Medulla oblongata (tissue), 1 donor: Measurements from ENCODE around the gene DNAJC13.
"Not testable (repeated sequence)": the region's sequence is repeated elsewhere in the genome, so short reads cannot be mapped to it uniquely, and the experiment has no call there.

Source experiments
- DNase-seq: peaks from one replicate; pipeline ENCODE4 v3.0.0-alpha.2; 2015; ENCODE audit errors: extremely low spot score

Gene DNAJC13

DNA sequence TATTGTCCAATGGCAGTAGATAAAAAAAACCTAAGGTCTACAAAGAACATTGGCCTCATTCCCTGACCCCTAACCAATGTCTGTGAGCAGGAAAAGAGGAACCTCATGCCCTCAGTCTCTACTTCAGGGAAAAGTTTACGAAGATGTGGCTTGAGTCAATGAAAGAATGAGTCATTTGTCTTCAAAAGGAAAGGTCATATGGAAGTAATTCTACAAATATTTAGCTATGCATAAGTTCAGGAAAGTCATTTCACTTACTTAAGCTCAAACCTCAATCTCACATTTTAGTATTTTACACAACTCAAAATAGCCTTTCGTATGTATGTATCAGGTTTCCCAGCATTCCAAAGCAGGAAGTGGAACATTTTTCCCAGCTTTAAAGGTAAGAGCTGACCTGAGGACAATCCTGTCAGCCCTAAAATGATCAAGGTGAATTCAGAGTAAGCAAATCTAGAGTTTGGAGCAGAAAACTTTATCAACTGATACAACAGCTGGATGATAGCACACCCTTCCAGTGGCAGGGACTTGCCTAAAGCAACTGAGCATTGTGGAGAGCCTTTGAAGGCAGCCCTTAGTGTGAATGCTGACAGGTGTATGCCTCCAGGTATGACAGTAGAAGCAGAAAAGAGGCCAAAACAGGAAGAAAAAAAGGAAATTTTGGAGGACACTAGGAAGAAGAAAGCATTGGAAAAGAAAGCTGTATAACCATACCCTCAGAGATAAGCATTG, 125.9 kb downstream of the DNAJC13 start:
- DNase-seq, result peak; percentile 45

DNA sequence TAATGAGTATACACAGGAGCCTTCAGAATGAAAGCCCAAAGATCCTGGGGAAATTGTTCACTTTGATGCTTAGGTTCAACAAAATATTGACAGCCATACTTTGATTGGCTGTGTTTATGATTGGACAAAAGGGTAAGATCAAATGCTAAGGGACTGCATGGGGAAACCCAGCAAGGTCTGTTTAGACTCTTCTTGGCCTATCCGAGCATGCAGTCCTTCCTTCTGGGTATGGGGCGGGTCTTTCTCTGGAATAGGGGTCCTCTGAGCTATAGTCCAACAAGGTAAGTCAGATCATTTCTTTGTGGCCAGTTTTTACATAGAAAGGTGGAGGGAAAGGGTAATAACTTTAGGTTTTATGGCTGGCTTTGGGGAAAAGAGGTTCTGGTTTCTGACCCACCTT, 126.8 kb downstream of the DNAJC13 start:
- DNase-seq, result no peak

DNA sequence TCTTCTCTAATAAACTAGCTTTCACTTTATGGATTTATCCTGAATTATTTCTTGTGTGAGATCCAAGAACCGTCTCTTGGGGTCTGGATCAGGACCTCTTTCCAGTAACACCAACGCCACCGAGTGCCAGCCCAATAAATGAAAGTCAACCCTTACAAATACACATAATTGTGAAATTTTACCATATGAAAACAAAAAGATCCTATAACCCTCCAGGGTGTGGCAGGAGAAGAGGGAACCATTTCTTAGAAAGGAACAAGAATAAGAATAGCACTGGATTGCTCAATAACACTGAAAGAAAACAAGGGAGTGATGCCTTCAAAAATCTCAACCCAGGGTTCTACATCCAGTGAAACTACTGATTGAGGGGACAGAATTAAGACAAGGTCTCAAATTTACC, 128.2 kb downstream of the DNAJC13 start:
- no peak for DNase-seq

DNA sequence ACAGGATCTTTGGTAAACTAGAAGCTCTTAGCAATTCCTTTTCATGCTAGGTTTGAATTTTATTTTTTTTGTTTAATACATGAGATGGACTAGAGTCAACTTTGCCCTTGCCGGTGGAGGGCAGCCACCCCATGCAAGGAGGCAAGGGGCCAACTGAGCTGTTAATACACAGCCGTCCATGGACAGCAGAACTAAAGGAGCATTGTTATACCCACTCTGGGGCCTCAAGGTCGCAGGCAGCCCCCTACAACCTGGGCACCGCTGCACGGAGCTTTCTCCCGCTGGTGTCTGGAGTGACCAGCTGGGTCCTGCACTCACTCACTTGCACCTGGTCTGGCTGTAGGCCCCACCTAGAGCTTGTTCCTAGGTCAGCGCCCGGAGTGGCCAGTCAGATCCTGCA, 131.9 kb downstream of the DNAJC13 start:
- no peak for DNase-seq

DNA sequence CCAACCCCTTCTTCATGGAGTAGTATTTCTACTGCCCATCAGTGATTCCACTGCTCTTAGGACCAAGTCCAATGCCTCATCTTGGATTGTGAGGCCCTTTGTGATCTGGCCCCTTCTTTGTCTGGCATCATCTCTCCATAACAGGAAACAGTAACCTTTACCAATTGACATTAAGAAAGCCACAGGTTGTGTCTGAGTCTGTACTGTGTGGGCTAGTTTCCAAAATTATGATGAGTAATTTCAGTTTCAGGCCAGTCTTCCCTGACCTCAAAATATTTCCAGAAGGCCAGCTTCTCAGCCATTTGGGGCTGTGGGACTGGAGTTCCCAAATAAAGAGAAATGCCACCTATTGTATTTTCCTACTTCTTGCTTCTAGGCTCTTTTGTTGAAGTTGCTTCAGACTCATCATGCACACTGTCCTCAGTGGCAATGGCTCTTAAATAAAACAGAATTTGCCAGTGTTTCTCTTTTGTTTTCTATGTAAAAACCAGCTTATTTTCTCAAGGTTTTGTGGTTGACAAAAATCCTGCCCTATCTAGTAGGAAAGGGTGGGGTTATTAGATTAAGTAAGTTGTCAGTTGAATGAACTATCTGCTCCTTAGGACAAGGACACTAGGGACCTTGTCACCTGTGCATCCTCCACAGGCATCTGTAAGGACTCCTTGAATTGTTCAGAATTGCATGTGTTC, 132.7 kb downstream of the DNAJC13 start:
- no peak for DNase-seq

DNA sequence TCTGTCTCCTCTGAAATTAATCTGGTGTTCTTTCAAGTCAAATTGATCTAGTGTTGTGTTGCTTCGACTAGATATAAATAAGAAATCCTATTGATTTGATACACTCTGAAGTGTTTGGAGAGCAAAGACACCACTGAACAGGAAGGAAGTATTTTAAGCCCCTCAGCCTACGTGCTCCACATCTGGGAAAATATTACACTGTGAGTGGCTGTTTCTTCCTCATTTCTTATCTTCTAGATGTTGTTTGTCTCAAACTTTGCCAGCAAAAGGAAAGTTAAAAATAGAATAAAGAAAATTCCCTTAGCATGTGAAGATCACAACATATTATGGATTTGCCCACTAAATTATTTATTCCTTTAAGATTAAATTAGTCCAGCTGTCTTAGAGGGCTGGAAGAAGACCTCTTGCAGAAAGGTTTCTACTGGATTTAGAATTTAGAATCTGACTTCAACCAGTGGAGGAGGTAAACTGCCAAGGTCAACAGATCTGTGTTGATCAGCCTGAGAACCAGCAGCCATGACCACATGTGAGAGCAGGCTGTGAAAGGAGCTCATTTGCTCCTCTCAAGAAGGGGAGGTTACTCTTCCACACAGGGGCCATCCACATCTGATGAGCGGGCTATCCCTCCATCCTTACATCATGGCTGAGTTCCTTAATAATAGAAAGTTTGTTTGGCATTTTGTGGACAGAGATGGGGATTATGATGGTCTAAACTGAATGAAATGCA, 133.4 kb downstream of the DNAJC13 start:
- no peak for DNase-seq

DNA sequence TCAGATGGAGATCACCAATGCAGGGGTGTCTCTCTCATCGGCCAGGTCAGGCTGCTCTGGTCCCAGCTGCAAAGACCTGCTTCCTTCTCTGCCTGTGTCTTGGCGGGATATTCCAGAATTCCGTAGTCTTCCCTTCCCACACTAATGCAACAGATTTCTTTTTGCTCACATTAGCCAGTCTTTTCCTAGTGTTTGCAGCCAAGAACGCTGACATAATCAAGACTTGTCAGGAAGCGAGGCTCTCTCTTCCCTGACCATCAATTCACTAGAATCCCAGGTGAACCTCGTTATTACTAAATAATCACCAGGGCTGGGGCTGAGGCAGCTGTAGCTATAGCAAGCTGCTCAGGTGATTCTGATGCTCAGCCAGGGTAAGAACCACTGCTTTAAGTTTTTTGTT, 136.5 kb downstream of the DNAJC13 start:
- no peak for DNase-seq

DNA sequence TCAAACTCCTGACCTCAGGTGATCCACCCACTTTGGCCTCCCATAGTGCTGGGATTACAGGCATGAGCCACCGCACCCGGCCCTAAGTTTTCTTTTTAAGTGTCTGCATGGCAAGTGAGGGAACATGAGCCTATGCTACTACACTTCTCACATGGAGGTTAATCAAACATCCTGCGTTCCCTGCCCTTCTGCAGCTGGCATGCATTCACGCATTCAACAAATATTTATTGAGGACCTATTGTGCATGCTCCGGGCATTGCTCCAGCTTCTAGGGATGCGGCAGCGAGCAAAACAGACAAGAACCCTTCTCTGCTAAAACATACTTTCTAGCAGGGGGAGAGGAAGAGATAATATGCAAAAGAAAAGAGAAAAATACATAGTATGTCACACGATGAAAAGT, 137.1 kb downstream of the DNAJC13 start:
- DNase-seq, result peak; percentile 17

DNA sequence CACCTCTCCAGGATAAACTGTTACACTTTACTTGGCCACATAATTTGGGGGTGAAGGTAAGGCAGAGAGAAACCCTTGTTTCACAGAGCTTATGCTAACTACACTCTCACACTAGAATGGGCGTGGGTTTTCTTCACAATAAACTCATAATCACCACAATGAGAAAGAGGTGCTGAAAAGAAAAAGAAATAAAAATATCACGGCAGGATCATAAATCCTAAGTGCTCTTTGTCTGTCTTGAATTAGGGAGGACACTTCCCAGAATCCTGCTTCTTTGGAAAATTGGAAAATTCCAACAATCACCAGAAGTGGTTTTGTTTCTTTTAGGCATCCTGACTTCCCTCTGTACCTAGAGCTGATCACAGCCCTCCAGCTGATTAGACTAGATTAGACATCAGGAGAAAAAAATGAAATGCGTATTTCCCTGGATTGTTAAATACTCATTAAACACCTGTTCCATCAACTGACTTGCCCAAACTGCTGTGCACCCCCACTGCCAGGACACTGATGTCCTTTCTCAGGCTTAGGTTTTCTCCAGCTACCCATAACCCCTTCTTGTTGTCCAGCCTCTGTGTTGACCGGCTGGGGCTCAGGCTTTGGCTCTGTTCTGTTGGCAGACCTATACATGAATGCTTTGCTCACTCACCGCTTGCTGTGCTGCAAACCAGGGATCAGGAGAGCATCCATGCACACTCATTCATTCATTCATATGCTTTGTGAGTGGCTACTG, 138.2 kb downstream of the DNAJC13 start:
- no peak for DNase-seq

DNA sequence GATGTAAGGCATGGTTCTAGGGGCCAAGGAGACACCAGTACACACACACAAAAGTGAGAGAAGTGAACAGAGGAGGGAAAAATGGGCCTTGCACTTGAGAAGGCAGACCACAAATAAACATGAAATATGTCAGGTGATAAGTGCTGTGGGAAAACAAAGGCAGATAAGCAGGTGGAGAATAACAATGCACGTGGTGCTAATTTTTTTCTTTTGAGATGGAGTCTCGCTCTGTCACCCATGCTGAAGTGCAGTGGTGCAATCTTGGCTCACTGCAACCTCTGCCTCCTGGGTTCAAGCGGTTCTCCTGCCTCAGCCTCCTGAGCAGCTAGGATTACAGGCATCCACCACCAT, 138.7 kb downstream of the DNAJC13 start:
- DNase-seq, result not testable (repeated sequence)

DNA sequence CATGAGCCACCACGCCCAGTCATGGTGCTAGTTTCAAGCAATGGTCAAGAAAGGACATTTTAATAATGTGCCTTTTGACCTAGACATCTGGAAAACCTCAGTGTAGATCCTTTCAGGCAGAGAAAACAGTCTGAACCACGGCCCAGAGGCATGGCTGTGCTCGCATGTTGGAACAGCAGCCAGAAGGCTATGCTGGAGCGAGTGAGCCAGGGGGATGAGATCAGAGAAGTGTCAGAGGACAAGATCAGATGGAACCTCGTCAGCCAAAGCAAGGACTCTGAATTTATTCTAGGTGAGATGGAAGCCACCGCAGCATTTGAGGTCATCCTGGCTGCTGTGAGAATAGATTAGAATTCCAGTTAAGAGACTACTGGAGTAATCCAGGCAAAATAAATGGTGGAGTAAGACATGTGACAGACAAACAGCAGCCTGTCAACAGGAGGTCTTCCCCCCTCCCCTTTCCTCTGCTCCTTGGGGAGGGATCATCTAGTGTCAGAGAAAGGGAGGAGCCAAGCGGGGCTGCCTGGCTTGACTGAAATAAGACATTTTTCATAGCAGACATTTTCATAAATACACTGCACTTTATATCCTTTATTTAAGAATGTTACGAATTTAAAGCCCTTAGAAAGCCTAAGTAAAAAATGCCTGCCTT, 139.3 kb downstream of the DNAJC13 start:
- no peak for DNase-seq

DNA sequence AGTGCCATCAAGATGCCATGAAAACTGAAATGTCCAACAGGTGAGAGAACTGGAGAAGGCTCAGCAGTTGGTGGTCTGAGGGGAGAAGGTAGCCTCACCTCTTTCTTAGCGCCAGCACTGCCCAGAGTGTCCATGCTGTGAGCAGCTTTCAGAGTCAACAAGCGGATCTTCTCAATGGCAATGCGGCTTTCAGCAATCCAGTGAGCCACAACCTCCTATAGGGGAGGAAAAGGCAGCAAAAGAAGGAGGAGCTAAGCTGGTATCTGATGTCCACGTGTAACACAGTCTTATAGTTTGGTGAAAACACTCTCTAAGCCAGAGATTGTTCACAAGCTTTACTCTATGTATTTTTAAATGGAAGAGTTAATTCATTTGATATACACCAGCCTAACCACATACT, 143.7 kb downstream of the DNAJC13 start:
- no peak for DNase-seq

DNA sequence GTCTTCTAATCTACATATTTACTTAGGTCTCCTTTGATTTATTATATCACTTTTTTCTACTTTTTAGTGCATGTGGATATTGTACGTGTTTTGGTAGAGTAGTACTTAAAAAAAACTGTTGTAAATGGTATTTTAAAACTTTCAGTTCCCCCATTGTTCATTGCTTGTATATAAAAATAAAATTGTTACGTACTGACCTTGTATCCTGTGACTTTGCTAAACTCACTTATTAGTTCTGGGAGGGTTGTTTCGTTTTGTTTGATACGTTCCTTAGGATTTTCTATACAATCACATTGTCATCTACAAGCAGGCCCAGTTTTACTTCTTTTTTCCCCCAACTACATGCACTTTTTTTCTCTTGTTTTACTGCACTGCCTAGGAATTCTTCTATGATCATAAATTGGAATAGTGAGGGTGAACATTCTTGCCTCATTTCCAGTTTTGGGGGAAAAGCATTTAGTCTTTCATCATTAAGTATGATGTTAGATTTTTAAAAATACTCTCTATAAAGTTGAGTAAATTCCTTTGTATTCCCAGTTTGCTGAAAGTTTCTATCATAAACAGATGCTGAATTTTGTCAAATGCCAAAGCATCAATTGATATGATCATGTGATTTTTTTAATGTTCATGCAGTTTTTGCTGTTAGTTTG, 146.2 kb downstream of the DNAJC13 start:
- no peak for DNase-seq

DNA sequence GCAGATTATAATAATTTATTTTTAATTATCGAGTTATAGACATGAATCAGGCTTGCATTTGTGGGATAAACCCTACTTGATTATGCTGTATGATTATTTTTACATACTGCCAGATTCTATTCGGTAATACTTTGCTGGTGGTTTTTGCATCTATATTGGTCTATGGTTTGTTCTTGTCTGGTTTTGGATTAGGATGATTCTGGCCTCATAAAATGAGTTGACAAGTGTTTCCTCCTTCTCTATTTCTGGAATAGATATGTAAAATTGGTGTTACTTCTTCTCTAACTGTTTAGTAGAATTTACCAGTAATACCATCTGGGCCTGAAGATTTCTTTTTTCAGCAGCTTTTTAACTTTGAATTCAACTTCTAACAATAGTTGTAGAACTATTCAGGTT, 146.8 kb downstream of the DNAJC13 start:
- DNase-seq, result no peak

DNA sequence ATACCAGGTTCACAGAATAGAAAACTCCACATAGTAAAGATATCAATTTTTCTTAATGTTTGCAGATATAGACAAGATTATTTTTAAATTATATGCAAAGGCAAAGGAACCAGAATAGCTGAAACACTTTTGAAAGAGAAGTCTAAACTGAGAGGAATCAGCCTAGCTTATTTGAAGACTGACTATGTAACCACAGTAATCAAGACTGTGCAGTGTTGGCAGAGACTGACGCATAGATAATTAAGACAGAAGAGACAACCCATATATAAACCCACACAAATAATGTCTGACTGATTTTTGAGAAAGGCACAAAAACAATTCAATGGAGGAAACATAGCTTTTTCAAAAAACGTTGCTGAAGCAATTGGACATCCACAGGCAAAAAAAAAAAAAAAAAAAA, 151.1 kb downstream of the DNAJC13 start:
- DNase-seq, result no peak

DNA sequence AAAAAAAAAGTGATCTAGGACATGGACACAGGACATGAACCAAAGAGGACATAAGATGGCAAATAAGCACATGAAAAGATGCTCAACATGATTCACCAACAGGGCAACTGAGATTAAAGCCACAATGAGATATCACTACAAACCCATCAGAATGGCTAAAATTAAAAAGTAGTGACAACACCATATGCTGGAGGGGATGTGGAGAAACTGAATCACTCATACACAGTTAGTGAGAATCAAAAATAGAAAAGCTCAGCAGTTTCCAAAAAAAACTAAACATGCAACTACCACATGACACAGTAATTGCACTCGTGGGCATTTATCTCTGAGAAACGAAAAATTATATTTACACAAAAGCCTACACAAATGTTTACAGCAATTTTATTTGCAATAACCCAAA, 151.9 kb downstream of the DNAJC13 start:
- no peak for DNase-seq

DNA sequence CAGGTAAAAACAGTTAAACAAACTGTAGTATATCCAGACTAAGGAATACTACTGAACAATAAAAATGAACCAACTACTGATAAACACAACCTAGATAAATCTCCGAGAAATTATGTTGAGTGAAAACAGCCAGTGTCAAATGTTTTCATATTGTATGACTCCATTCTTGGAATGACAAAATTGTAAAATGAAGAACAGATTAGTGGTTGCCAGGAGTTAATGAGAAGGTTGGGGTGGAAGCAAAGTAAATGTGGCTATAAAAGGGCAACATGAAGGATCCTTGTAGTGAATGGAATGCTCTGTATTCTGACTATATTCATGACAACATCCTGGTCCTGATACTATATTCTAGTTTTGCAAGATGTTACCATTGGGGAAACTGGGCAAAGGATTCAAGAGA, 152.3 kb downstream of the DNAJC13 start:
- DNase-seq, result no peak

DNA sequence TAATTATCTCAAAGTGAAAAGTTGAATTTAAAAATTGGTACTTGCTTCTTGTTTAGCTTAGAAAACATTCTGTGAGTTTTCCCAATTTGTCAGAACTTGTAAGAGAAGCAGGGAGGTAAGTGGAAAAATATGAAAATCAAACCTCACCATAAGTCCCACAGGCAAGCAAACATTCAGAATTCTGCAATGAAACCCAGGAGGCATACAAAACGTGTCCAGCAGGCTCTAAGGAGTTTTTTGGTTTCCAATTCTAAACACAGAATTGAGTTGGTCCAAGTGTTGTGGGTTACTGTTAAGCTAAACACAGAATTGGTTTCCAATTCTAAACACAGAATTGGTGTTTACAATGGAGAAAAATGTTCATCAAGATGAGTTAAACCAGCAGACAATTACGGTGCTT, 152.7 kb downstream of the DNAJC13 start:
- no peak for DNase-seq

DNA sequence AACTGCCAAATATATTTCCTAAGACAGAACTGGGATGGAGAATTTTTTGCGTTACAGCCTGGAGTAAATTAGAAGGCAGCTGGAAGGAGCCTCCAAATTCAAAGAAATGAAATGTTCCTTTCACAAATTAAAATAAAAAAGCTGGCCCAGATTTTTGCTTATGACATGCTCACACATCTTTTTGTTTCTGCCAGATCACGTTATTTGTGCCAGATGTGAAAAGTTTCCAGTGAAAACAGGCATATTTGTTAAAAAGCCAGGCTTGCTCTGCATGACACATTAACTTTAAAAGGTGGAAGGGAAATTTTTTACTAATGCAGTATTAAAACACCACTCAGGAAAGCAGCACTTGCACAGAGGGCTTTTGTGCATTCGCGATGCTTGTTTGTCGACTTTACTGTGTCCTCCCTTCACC, 156.5 kb downstream of the DNAJC13 start:
- no peak for DNase-seq

DNA sequence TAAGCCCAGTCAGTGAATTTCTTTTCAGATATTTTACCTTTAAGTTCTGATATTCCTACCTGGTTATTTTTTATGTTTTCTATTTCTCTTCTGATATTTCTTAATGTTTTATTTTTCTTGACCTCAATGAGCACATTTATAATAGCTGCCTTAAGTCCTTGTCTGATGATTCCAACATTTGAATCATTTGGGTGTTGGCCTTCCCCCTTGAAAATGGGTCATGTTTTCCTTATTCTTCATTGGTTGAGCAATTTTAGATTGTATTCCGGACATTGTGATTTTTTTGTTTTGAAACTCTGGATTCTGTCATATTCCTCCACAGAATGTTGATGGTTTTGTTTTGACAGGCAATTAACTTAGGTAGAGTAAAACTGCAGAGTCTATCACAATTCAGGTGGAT, 170.1 kb downstream of the DNAJC13 start:
- no peak for DNase-seq
